ENCODE measurements around the gene DCPS. TPM values are rescaled to one million over a fixed set of nuclear protein-coding genes. Genes with fewer than 3 reads are reported as not detected.

Gene DCPS
- total and polyA plus RNA-seq, 3 donors from 2014 or later = 16.8 to 20.9 (median 16.9) TPM

DNA sequence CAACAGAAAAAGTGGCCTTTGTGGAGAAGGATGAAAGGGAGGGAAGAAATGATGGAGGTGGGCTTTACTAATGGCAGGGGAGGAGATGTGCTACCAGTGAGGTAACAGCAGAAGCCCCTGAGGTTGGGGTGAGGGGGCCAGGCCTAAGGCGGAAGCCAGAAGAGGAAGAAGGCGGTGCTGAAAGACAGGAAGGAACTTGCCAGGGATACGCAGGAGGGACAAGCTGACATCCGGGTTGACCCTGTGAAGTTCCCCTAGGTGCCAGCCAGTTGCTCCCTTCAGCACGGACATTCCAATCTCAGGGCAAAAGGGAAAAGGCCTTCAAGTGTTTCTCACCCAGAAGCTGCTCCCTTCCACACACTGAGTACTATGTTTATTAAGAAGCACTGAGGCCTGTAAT, 23.3 kb upstream of the DCPS start:
- no peaks in the 10 kb centered on the region for H3K36me3 ChIP-seq (ENCODE audit: low read depth, missing control alignments)
- intact Hi-C loops (cut with DNase I; ENCODE audit: low total_unique reads) = no loop called here
- no peak overlapping the region for H3K27ac ChIP-seq
- no peaks in the 10 kb centered on the region for H3K9me3 ChIP-seq
- H3K4me1 ChIP-seq = peaks cover 7% of the 10 kb centered on the region
- no peak overlapping the region for H3K4me3 ChIP-seq
- 76 to 88% methylated on average over 5 of the region's 5 CpGs for WGBS, 2 donors
- TF ChIP-seq CTCF (IDR thresholded peaks at IDR 0.05) (no peak), POLR2A (IDR thresholded peaks at IDR 0.05) (no peak)
- H3K27me3 ChIP-seq = no peaks in the 10 kb centered on the region
- no peak for DNase-seq

GRCh38 chr11:126281245-126281644, 22.6 kb upstream of the DCPS start:
- Histone ChIP-seq H3K27ac (no peak overlapping the region), H3K36me3 (ENCODE audit: low read depth, missing control alignments) (no peaks in the 10 kb centered on the region), H3K27me3 (no peaks in the 10 kb centered on the region), H3K4me3 (no peak overlapping the region), H3K4me1 (peaks cover 7% of the 10 kb centered on the region), H3K9me3 (no peaks in the 10 kb centered on the region)
- 40 to 60% methylated on average over 6 of the region's 6 CpGs for whole genome bisulfite sequencing, 2 donors
- no peak for DNase-seq
- TF ChIP-seq POLR2A (IDR thresholded peaks at IDR 0.05) = no peak
- intact Hi-C loops (cut with DNase I; ENCODE audit: low total_unique reads) = no loop called here

DNA sequence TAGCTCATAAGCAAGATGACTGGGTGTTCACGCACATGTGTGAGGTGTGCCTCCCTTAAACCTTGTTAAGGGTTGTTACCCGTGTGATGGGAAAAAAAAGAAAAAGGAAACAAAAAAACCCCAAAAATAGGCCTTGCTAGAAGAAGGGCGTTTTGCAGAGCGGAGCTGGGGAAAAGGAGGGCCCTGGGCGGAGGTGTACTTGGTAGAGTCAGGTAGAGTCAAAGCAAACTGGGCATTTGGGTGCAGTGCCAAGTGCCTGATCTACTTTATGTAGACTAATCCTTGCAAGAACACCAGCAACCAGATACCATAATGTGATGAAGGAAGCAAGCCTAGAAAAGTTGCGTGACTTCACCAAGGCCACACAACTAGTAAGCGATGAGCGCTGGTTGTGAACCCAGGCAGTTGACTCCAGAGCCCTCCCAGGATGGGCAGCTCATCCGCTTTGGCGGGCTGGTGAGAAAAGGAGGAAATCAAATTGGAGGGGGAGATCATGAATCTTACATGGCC, 22.1 kb upstream of the DCPS start:
- DNase-seq = no peak
- intact Hi-C loops (cut with DNase I; ENCODE audit: low total_unique reads) = no loop called here
- peak overlapping the region; percentile 71 to 78 for H3K27ac ChIP-seq
- peaks cover 7% of the 10 kb centered on the region for H3K4me1 ChIP-seq
- H3K9me3 ChIP-seq = no peaks in the 10 kb centered on the region
- H3K4me3 ChIP-seq = no peak overlapping the region
- WGBS, 2 donors = 68 to 72% methylated on average over 10 of the region's 10 CpGs
- H3K36me3 ChIP-seq (ENCODE audit: low read depth, missing control alignments) = no peaks in the 10 kb centered on the region
- no peaks in the 10 kb centered on the region for H3K27me3 ChIP-seq
- TF ChIP-seq POLR2A (IDR thresholded peaks at IDR 0.05) (no peak), CTCF (IDR thresholded peaks at IDR 0.05) (no peak)

GRCh38 chr11:126282361-126282735, 21.5 kb upstream of the DCPS start:
- Histone ChIP-seq H3K4me3 (peak overlapping the region; percentile 71 to 77), H3K4me1 (peaks cover 7% of the 10 kb centered on the region), H3K27ac (peak overlapping the region; percentile 71 to 78), H3K36me3 (ENCODE audit: low read depth, missing control alignments) (no peaks in the 10 kb centered on the region), H3K27me3 (no peaks in the 10 kb centered on the region), H3K9me3 (no peaks in the 10 kb centered on the region)
- peak; percentile 63 for DNase-seq
- TF ChIP-seq POLR2A (IDR thresholded peaks at IDR 0.05) (no peak), CTCF (IDR thresholded peaks at IDR 0.05) (no peak)
- intact Hi-C loops (cut with DNase I; ENCODE audit: low total_unique reads) = no loop called here
- WGBS, 2 donors = 0 to 1% methylated on average over 14 to 15 of the region's 15 CpGs

DNA sequence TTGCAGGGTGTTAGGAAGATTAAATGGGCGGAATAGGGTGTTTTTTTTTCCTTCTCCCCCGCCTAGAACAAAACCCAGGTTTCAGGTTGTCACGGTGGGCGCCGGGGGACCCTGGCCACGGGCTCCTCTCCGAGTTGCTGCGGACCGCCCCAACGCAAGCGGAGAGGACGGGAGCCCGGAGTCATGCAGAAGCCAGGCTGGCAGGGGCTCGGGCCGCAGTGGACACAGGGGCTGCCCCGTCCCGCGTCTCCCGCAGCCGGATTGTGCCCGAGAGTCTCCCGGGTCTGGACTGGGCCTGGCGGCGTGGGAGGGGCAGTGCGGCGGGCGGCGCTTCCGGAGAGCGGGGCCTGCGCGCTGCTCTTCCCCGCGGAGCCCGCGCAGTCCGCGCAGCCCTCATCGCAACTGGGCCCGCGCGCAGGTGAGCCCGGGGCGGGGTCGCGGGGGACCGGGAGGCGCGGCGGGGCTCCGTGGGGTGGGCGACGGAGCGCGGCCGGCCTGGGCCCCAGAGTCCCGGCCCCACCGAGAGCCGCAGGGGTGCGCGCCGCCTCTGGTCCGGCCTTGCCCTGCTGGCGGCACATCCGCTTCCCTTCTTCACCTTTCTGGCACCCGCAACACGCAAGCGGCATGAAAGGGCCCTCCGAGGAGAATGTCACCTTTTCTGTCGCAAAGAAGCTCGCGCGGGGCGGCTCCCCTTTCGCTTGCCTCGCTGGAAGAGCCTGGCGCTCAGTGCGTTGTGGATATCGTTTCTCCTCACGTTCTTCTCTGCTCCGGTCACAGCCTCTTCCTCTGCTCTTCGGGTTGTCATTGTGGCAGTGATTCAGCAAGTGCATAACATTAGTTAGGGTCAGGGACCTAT, 20.9 kb upstream of the DCPS start, which contains the start of gene TIRAP:
Gene TIRAP, plus strand, starts transcription at position 358 of the 856 bp plus-strand sequence. CDS start 7,802 bp downstream, outside the sequence.
- TF ChIP-seq POLR2A (IDR thresholded peaks at IDR 0.05) = no peak
- TF ChIP-seq CTCF (IDR thresholded peaks at IDR 0.05) = peak in 1 of 3 experiments; percentile 35
- intact Hi-C loops (cut with DNase I; ENCODE audit: low total_unique reads) = no loop called here
- Histone ChIP-seq H3K36me3 (ENCODE audit: low read depth, missing control alignments) (no peaks in the 10 kb centered on the region), H3K27ac (peak within 1 kb of the TSS; percentile 71 to 78), H3K27me3 (no peaks in the 10 kb centered on the region), H3K4me3 (peak within 1 kb of the TSS; percentile 71 to 77), H3K4me1 (peaks cover 7% of the 10 kb centered on the region), H3K9me3 (no peaks in the 10 kb centered on the region)
- peak; percentile 67 for DNase-seq
- 0 to 1% methylated on average over 9 to 71 of the region's 82 CpGs for WGBS, 2 donors
